Gastrocnemius medialis (tissue), 4 donors: ENCODE results near the gene MTA1.

Experiments
- POLR2A ChIP-seq, 2 donors: fragments of 450-650 bp; IDR thresholded peaks; one replicate each; pipeline ENCODE4 v1.6.1; 2017; ENCODE audit warnings: antibody characterized with exemption in 2 of 2, mild to moderate bottlenecking in 2 of 2, moderate library complexity in 2 of 2
- TF ChIP-seq, protein P1 (sequence below), 5 experiments: fragments of 450-650 bp in 3 of 5; fragments of 200-600 bp in 2 of 5; sonication (generic) in 2 of 5; IDR thresholded peaks in 4 of 5; conservative IDR thresholded peaks in 1 of 5; 1 replicate in 4 of 5; 2 replicates in 1 of 5; pipeline ENCODE4 v1.5.1; 2016 to 2019; ENCODE audit warnings: antibody characterized with exemption in 5 of 5, mild to moderate bottlenecking in 3 of 5, moderate library complexity in 3 of 5

DNA sequence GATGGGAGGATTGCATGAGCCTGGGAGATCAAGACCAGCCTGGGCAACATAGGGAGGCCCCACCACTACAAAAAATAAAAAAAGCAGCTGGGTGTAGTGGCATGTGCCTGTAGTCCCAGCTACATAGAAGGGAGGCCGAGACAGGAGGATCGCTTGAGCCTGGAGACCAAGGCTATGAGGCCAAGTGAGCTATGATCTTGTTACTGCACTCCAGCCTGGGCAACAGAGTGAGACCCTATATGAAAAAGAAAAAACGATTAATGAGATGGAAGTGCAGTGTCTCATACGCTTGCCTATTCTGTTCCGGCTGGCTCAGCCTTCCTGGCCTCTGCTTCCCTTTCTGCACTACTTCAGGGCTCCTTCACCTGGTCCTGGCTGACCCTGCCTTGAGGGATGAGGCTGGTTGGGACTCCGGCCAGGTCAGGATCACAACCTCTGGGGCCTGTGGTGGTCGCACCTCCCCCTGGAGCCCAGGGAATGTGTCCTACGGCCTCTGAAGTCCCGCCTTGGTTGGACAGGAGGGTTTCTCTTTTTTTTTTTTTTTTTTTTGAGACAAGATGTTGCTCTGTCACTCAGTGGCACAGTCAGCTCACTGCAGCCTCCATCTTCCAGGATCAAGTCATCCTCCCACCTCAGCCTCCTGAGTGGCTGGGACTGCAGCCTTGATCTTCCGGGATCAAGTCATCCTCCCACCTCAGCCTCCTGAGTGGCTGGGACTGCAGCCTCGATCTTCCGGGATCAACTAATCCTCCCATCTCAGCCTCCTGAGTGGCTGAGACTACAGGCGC lies 82.1 kb downstream of the MTA1 start:
- TF ChIP-seq, protein P1, sequence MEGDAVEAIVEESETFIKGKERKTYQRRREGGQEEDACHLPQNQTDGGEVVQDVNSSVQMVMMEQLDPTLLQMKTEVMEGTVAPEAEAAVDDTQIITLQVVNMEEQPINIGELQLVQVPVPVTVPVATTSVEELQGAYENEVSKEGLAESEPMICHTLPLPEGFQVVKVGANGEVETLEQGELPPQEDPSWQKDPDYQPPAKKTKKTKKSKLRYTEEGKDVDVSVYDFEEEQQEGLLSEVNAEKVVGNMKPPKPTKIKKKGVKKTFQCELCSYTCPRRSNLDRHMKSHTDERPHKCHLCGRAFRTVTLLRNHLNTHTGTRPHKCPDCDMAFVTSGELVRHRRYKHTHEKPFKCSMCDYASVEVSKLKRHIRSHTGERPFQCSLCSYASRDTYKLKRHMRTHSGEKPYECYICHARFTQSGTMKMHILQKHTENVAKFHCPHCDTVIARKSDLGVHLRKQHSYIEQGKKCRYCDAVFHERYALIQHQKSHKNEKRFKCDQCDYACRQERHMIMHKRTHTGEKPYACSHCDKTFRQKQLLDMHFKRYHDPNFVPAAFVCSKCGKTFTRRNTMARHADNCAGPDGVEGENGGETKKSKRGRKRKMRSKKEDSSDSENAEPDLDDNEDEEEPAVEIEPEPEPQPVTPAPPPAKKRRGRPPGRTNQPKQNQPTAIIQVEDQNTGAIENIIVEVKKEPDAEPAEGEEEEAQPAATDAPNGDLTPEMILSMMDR (IDR thresholded peaks at IDR 0.05 in 4 of 5, conservative IDR thresholded peaks at IDR 0.05 in 1 of 5) = no peak
- TF ChIP-seq POLR2A (IDR thresholded peaks at IDR 0.05) = no peak
